ENCODE results near the gene SYP. TPM values are rescaled to one million over a fixed set of nuclear protein-coding genes. Genes with fewer than 3 reads are reported as not detected.
"Not testable (repeated sequence)": the region's sequence is repeated elsewhere in the genome, so short reads cannot be mapped to it uniquely, and the experiment has no call there.

SYP gene
- total and polyA plus RNA-seq, 4 donors = 0.30 to 0.67 (median 0.47) TPM

DNA sequence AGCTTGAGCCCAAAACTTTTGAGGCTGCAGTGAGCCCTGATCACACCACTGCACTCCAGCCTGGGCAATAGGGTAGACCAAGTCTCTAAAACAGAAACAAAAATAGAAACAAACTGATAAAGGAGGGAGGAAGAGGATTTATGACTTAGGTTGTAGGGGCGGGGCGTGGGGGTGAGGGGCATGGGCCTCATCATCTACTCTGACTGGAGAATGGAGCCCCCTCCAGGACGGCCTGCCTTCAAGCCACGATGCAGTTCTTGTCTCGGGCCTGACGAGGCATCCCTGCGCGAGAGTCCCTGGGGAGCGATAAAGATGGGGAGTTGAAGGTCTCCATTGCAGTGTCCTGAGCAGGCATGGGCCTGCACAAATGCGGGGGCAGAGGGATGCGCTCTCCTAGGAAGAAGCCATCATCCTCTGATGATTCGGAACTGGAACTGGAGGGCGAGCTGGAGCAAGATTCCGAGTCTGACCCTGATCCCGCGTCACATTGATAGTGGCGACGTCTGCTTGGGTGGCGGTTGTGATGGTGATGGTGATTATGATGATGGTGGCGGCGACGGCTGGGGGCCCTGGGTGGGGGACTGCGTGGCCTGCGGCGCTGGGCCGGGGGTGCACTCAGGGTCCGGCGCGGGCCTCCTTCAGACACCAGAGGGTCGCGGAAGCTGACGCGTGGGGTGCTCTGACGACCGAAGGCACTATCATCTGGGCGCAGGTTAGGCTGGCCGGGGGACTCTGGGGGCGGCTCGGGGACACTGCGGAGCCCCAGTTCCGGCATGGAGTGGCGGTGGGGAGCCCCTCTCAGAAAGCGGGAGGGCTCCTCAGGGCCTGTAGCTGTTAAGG lies 24.3 kb downstream of the SYP start (continued):
- TF ChIP-seq, protein P1, sequence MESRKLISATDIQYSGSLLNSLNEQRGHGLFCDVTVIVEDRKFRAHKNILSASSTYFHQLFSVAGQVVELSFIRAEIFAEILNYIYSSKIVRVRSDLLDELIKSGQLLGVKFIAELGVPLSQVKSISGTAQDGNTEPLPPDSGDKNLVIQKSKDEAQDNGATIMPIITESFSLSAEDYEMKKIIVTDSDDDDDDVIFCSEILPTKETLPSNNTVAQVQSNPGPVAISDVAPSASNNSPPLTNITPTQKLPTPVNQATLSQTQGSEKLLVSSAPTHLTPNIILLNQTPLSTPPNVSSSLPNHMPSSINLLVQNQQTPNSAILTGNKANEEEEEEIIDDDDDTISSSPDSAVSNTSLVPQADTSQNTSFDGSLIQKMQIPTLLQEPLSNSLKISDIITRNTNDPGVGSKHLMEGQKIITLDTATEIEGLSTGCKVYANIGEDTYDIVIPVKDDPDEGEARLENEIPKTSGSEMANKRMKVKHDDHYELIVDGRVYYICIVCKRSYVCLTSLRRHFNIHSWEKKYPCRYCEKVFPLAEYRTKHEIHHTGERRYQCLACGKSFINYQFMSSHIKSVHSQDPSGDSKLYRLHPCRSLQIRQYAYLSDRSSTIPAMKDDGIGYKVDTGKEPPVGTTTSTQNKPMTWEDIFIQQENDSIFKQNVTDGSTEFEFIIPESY (IDR thresholded peaks at IDR 0.05) = no peak
- TF ChIP-seq HNF4A (conservative IDR thresholded peaks at IDR 0.05) = no peak
- TF ChIP-seq YY1 (IDR thresholded peaks at IDR 0.05) = no peak
- TF ChIP-seq JUND (IDR thresholded peaks at IDR 0.05) = no peak
- TF ChIP-seq FOXA2 (IDR thresholded peaks at IDR 0.05) = no peak
- TF ChIP-seq SP1 (IDR thresholded peaks at IDR 0.05) = no peak
- no peak for TF ChIP-seq HNF4G (IDR thresholded peaks at IDR 0.05)
- TF ChIP-seq, protein P2, sequence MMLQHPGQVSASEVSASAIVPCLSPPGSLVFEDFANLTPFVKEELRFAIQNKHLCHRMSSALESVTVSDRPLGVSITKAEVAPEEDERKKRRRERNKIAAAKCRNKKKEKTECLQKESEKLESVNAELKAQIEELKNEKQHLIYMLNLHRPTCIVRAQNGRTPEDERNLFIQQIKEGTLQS (IDR thresholded peaks at IDR 0.05) = no peak
- TF ChIP-seq FOXA1 (IDR thresholded peaks at IDR 0.05) = no peak
- TF ChIP-seq, protein P3, sequence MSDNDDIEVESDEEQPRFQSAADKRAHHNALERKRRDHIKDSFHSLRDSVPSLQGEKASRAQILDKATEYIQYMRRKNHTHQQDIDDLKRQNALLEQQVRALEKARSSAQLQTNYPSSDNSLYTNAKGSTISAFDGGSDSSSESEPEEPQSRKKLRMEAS (IDR thresholded peaks at IDR 0.05) = no peak
- TF ChIP-seq NR2F2 (IDR thresholded peaks at IDR 0.05) = no peak

DNA sequence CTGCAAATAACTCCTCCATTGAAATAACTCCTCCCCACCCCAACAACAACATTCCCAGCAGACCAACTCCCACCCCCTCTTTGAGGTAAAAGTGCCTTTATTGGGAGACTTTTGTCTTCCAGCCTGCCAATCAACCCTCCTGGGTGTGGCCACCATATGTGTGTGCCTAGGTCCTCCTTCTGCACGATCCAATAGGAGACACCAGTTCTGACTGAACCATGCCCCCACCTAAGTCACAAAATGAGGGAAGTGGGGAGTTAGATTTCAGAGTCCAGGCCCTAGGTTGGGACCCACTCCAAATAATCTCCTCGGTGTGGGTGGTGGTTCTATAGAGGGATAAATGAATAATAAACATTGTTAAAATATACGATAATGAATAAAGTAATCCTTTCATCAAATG lies 25.3 kb downstream of the SYP start:
- TF ChIP-seq EGR1 (IDR thresholded peaks at IDR 0.05; ENCODE audit: low read depth in 2 of 2) = no peak
- no peak for TF ChIP-seq GABPA (IDR thresholded peaks at IDR 0.05 in 1 of 2, conservative IDR thresholded peaks at IDR 0.05 in 1 of 2)
- TF ChIP-seq JUND (IDR thresholded peaks at IDR 0.05) = no peak
- TF ChIP-seq, protein P1 (IDR thresholded peaks at IDR 0.05) = no peak
- TF ChIP-seq, protein P4, sequence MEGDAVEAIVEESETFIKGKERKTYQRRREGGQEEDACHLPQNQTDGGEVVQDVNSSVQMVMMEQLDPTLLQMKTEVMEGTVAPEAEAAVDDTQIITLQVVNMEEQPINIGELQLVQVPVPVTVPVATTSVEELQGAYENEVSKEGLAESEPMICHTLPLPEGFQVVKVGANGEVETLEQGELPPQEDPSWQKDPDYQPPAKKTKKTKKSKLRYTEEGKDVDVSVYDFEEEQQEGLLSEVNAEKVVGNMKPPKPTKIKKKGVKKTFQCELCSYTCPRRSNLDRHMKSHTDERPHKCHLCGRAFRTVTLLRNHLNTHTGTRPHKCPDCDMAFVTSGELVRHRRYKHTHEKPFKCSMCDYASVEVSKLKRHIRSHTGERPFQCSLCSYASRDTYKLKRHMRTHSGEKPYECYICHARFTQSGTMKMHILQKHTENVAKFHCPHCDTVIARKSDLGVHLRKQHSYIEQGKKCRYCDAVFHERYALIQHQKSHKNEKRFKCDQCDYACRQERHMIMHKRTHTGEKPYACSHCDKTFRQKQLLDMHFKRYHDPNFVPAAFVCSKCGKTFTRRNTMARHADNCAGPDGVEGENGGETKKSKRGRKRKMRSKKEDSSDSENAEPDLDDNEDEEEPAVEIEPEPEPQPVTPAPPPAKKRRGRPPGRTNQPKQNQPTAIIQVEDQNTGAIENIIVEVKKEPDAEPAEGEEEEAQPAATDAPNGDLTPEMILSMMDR (IDR thresholded peaks at IDR 0.05; ENCODE audit: low read depth, low read length, missing input control) = no peak
- no peak for TF ChIP-seq RXRA (IDR thresholded peaks at IDR 0.05)
- no peak for TF ChIP-seq HNF4G (IDR thresholded peaks at IDR 0.05)
- TF ChIP-seq HNF4A (conservative IDR thresholded peaks at IDR 0.05) = no peak
- no peak for TF ChIP-seq FOXA2 (IDR thresholded peaks at IDR 0.05)
- no peak for TF ChIP-seq SP1 (IDR thresholded peaks at IDR 0.05)
- TF ChIP-seq NR2F2 (IDR thresholded peaks at IDR 0.05) = no peak
- TF ChIP-seq, protein P5, sequence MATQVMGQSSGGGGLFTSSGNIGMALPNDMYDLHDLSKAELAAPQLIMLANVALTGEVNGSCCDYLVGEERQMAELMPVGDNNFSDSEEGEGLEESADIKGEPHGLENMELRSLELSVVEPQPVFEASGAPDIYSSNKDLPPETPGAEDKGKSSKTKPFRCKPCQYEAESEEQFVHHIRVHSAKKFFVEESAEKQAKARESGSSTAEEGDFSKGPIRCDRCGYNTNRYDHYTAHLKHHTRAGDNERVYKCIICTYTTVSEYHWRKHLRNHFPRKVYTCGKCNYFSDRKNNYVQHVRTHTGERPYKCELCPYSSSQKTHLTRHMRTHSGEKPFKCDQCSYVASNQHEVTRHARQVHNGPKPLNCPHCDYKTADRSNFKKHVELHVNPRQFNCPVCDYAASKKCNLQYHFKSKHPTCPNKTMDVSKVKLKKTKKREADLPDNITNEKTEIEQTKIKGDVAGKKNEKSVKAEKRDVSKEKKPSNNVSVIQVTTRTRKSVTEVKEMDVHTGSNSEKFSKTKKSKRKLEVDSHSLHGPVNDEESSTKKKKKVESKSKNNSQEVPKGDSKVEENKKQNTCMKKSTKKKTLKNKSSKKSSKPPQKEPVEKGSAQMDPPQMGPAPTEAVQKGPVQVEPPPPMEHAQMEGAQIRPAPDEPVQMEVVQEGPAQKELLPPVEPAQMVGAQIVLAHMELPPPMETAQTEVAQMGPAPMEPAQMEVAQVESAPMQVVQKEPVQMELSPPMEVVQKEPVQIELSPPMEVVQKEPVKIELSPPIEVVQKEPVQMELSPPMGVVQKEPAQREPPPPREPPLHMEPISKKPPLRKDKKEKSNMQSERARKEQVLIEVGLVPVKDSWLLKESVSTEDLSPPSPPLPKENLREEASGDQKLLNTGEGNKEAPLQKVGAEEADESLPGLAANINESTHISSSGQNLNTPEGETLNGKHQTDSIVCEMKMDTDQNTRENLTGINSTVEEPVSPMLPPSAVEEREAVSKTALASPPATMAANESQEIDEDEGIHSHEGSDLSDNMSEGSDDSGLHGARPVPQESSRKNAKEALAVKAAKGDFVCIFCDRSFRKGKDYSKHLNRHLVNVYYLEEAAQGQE (IDR thresholded peaks at IDR 0.05) = no peak
- no peak for TF ChIP-seq TAF1 (conservative IDR thresholded peaks at IDR 0.05)
- no peak for TF ChIP-seq RAD21 (IDR thresholded peaks at IDR 0.05)
- TF ChIP-seq, protein P2 (IDR thresholded peaks at IDR 0.05) = no peak
- TF ChIP-seq, protein P3 (IDR thresholded peaks at IDR 0.05) = no peak
- no peak for TF ChIP-seq FOXA1 (IDR thresholded peaks at IDR 0.05)
- no peak for DNase-seq (ENCODE audit: low spot score)
- peaks cover 0 to 14% (median 2%) of the 10 kb centered on the region in 4 donors for H3K36me3 ChIP-seq (ENCODE audit: control insufficient read depth in 4 of 4, insufficient read depth in 3 of 4, low read depth in 1 of 4, low read length in 3 of 4)
- H3K9me3 ChIP-seq (ENCODE audit: control insufficient read depth in 4 of 4, low read length in 3 of 4) = no peaks in the 10 kb centered on the region
- H3K27ac ChIP-seq (ENCODE audit: low read depth in 1 of 2, low read length in 2 of 2) = no peak overlapping the region
- no peak overlapping the region for H3K4me3 ChIP-seq (ENCODE audit: low read depth in 1 of 3, low read length in 3 of 3)
- H3K9ac ChIP-seq (ENCODE audit: low read depth in 1 of 2, low read length in 2 of 2) = no peak overlapping the region
- 81% methylated on average over 3 of the region's 3 CpGs for WGBS
- no peaks in the 10 kb centered on the region for H3K27me3 ChIP-seq (ENCODE audit: control insufficient read depth in 4 of 4, insufficient read depth in 4 of 4, low read length in 3 of 4)
- peaks cover 0 to 12% (median 7%) of the 10 kb centered on the region in 4 donors for H3K4me1 ChIP-seq (ENCODE audit: control insufficient read depth in 4 of 4, insufficient read depth in 4 of 4, low read length in 3 of 4)

DNA sequence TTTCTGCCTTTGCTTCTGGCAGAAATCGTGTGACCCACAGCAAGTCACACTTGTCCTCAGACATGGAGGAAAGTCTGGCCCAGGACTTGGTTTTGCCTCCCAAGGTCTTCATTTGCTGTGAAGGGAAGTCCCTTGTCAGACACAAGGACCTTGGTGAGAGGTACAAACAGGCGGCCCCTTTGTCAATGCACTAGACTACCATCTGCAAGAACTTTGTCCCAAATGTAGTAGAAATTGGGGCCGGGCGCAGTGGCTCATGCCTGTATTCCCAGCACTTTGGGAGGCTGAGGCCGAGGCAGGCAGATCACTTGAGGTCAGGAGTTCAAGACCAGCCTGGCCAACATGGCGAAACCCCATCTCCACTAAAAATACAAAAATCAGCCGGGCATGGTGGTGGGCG lies 26.4 kb downstream of the SYP start:
- not testable (repeated sequence) for H3K9ac ChIP-seq (ENCODE audit: low read depth in 1 of 2, low read length in 2 of 2); H3K27me3 ChIP-seq (ENCODE audit: control insufficient read depth in 4 of 4, insufficient read depth in 4 of 4, low read length in 3 of 4); H3K9me3 ChIP-seq (ENCODE audit: control insufficient read depth in 4 of 4, low read length in 3 of 4); H3K4me3 ChIP-seq (ENCODE audit: low read depth in 1 of 3, low read length in 3 of 3); DNase-seq (ENCODE audit: low spot score); H3K27ac ChIP-seq (ENCODE audit: low read depth in 1 of 2, low read length in 2 of 2); H3K36me3 ChIP-seq (ENCODE audit: control insufficient read depth in 4 of 4, insufficient read depth in 3 of 4, low read depth in 1 of 4, low read length in 3 of 4)
- H3K4me1 ChIP-seq (ENCODE audit: control insufficient read depth in 4 of 4, insufficient read depth in 4 of 4, low read length in 3 of 4) = peaks cover 0 to 12% (median 7%) of the 10 kb centered on the region in 4 donors
- WGBS = 96% methylated on average over 8 of the region's 8 CpGs
